Peyer's patch (tissue), 4 donors: ENCODE results near the gene SEH1L.

Source experiments
- POLR2A ChIP-seq, 2 donors: fragments of 450-650 bp; IDR thresholded peaks; one replicate each; pipeline ENCODE4 v1.5.1; 2017; ENCODE audit warnings: antibody characterized with exemption in 2 of 2, mild to moderate bottlenecking in 2 of 2, moderate library complexity in 2 of 2
- TF ChIP-seq, protein P1 (sequence below), 6 experiments: fragments of 450-650 bp in 4 of 6; fragments of 200-600 bp in 2 of 6; sonication (generic) in 1 of 6; IDR thresholded peaks; one replicate each; pipeline ENCODE4 v1.5.1; 2017 to 2019; ENCODE audit warnings: antibody characterized with exemption in 6 of 6, mild to moderate bottlenecking in 3 of 6, moderate library complexity in 1 of 6

DNA sequence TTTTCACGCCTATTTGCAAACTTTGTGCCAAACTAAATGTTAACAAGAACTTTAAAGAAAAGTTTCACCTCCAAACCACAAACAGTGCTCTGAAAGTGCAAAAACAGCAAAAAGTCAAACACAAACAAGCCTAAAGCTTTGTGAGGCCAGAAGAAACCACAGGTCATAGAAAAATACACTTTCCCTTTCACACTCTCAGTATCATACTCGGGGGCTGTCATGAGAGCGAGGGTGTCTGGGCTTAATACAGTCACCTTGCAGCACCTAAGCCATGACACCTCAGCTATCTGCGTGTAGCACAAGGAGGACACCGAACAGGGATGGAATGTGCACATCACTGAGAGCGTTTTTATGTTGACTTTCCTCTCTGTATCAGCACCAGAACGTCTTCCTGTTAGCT is 26.6 kb upstream of the SEH1L start:
- TF ChIP-seq, protein P1, sequence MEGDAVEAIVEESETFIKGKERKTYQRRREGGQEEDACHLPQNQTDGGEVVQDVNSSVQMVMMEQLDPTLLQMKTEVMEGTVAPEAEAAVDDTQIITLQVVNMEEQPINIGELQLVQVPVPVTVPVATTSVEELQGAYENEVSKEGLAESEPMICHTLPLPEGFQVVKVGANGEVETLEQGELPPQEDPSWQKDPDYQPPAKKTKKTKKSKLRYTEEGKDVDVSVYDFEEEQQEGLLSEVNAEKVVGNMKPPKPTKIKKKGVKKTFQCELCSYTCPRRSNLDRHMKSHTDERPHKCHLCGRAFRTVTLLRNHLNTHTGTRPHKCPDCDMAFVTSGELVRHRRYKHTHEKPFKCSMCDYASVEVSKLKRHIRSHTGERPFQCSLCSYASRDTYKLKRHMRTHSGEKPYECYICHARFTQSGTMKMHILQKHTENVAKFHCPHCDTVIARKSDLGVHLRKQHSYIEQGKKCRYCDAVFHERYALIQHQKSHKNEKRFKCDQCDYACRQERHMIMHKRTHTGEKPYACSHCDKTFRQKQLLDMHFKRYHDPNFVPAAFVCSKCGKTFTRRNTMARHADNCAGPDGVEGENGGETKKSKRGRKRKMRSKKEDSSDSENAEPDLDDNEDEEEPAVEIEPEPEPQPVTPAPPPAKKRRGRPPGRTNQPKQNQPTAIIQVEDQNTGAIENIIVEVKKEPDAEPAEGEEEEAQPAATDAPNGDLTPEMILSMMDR (IDR thresholded peaks at IDR 0.05) = no peak
- no peak for TF ChIP-seq POLR2A (IDR thresholded peaks at IDR 0.05)
